Measurements from ENCODE around the gene GMCL1.
"Not testable (repeated sequence)": the region's sequence is repeated elsewhere in the genome, so short reads cannot be mapped to it uniquely, and the experiment has no call there.

GMCL1 gene, protein sequence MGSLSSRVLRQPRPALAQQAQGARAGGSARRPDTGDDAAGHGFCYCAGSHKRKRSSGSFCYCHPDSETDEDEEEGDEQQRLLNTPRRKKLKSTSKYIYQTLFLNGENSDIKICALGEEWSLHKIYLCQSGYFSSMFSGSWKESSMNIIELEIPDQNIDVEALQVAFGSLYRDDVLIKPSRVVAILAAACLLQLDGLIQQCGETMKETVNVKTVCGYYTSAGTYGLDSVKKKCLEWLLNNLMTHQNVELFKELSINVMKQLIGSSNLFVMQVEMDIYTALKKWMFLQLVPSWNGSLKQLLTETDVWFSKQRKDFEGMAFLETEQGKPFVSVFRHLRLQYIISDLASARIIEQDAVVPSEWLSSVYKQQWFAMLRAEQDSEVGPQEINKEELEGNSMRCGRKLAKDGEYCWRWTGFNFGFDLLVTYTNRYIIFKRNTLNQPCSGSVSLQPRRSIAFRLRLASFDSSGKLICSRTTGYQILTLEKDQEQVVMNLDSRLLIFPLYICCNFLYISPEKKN

DNA sequence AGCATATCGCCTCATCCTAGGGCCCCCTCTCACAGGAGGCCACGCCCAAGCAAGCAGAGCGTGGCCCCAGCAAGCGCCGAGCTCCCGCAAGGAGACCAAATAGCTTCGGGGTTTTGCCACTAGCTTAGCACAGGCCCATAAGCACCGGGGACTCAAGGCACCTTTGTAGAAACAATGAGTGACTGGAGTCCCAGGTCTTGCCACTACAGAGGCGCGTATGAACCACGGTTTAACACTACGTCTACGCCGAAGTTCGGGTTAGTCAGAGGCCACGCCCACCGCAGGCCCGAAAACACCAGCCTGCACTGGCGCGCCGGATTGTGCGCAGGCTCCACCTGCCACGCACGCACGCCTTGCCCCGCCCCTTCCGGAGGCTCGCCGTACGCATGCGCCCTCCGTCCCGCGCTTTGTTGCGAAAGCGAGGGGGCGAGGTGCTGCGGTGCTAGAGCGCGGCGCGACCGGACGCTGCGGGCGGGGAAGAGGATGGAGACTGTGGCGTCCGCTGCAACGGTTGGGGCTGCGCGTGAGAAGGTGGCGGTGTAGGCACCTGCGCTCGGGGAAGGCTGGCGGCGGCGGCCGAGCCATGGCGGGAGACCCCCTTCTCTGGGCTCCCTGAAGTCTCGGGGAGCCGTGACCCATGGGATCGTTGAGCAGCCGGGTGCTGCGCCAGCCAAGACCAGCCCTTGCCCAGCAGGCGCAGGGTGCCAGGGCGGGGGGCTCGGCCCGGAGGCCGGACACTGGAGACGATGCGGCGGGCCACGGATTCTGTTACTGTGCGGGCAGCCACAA lies at the start of gene GMCL1:
GMCL1 (plus strand) TSS at position 405 of the 789 bp plus-strand sequence; CDS start at position 638, 233 bp downstream.
- FAIRE-seq: no peak

DNA sequence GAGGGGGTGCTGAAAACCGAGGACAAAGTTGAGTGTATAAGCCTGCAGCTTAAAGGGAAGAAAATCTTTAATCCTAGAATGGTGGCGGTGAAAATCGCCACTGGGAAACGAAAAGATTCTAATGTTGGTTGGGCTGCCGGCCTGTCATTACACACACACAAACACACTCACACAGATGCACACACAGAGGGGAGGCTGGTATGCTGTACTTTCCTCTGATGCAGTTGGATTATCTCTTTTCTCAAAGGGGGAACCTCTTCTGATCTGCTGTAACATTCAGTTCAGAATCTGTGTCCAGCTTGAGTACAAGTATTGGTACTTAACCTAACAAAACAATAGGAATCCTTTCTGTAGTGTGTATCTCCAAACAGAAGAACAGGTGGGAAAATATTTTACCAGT lies 48.5 kb upstream of the GMCL1 start:
- FAIRE-seq: no peak

DNA sequence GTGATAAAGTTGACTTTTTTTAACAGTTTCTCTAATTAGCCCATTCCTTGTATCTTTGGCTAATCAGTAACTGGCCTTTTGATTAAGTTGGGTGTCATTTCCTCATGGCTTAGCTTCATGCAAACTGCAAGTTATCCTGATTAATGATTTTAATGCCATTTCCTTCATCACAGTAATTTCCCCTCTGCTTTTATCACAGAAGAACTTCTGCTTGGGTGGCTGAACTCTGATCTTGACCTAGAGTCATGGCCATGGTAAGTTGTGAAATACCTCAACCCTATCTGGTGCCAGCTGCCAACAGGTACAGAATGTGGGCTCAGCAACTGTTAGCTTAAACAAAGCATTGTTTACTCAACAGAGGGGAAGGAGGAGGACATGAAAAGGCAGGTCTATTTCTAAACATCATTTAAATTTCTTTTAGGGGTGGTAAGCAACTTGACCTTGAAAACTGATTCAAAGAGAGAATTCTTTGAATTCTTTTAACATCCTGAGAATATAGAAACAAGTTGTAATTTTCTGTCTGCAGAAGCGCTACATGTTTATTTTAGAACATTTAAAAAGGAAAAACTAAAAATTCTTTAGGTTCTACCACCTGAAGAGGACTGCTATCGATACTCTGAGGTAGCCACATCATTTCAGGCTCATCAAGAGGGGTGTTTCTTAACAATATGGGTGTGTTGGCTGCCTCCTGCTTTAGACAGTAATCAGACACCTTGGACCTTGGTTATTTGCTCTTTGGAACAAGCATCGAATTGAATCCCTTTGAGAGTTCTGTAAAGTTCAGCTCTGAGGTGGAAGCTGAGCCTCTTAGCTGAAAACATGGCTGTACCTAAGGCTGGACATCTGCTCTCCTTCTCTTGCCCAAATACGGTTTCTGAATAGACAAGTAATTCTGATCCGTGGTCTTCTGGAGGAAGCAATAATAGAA lies 47.9 kb upstream of the GMCL1 start:
- FAIRE-seq: no peak

DNA sequence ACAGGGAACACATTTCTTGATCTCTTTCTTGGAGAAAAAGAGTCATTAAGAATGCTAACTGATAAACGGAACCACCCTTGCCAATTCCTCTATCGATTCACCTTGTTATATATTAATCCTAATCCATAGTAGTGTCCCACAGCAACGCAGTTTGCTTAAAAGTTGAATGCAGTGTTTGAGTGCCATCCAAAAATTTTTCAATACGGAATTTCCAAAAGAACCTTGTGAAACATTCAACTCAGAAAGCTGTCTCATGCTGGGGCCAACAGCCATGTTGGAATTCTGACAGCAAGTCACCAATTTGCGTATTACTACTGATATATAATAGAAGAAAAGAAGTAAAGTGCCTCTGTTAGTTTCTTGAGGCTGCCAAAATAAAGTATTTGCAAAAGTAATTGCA lies 45.2 kb upstream of the GMCL1 start:
- FAIRE-seq: no peak

DNA sequence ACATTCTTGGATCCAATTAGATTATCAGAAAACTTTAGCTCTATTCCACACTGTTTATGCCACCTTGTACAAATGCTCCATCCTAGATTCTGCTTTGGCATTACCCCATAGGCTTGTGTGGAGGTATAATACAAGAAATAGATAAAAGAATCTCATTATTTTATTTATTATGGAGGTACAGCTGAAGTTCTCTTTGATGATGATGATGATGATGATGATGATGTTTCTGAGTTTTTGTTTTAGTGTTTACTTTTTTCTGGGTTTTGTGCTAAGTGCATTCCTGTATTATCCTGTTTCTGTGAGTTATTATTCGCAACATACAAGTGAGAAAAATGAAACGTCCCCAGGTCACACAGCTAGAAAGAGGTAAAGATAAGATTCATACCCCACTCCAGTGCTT lies 44.1 kb upstream of the GMCL1 start:
- FAIRE-seq: no peak

DNA sequence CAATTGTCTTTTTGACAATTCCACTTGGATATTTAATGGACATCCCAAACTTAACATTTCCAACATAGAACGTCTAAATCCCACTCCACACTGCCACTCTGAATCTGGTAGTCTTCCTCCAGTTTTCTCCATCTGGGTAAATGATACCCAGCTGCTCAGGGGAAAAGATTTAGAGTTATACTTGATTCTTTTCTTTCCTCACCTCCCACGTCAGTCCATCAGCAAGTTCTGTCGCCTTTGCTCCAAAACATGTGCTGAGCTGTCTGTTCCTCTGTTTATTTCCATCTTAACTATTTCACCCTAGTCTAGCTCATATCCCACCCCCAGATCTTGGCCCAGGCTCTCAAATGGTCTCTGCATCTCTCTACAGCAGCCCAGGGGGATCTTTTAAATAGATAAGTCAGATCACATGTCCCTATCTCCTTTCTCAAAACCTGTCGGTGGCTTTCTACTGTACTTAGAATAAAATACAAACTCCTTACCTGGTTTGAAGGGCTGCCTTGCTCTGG lies 43.4 kb upstream of the GMCL1 start:
- FAIRE-seq: no peak

DNA sequence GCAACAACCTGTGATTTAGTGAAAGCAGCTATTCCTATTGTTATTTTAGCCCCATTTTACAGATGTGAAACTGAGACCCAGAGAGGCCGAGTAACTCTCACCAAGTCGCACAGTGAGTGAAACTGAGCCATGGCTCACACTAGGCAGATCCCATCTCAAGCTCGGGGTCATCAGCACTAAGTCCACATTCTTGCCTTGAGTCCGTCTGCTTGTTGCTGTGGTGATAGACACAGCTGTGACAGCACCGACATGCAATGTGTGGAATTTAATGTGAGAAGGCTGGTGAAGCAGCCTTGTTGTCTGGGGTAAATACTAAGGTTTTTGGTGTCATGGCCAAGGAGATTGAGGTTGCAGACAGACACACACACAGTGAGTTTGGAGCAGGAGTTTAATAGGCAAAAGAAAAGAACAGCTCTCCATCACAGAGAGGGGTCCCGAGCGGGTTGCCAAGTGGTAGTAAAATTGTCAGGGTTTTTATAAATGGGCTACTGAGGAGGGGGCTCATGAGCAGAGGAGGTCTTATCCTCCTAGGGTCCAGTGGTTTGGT lies 40.2 kb upstream of the GMCL1 start:
- FAIRE-seq: no peak

DNA sequence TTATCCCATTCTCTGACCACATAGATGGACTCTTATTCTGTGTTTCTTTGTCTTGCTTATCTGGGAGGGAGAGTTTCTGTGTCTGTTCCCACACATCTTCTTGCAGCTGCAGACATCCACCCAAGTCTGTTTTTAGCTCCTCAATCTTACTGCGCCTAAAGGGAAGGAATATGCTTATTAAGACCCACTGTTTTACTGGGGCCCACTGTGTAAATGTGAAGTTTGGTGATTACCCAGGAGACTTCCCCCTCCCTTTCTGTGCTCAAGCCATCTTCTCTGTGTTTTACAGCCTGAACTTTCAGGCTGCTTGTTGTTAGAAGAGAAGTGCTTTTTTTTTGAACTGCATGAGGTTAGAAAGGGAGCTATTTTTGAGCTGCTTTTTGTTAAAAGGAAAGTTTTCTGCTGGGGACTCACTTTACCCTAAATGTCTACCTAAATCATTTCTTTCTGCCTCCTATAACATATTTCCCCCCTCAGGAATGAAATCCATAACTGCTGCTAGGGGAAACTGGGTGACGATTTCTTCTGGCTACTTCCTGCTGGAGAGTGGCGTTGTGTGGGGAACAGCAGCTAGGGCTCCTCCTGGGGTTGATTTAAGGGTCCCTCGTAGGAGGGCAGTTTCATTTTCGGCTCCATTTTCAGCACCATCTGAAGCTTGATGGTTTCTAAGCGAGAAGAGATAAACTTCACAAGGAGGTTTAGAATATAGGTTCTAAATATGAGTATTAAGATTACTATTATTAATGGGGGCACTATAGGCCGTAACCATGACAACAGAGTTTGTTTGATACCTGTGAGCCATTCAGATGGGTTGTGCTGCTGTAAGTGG lies 39.5 kb upstream of the GMCL1 start:
- no peak for FAIRE-seq

DNA sequence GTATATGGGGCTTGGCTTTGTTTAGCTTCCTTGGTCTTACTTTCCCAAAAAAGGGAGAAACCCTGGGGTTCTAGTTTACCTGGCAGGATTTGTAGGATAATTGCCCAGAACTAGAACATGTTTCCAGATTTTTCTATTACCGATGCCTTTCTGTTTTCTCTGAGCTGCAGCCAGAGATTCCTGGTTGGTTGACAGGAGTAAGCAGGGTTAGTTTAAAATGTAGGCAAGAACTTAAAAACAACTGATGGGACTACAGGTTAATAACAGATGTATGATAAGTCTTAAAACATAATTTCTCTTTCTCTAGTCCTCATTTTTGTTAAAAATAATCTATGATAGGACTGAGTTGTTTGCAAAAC lies 38.9 kb upstream of the GMCL1 start:
- FAIRE-seq: no peak

DNA sequence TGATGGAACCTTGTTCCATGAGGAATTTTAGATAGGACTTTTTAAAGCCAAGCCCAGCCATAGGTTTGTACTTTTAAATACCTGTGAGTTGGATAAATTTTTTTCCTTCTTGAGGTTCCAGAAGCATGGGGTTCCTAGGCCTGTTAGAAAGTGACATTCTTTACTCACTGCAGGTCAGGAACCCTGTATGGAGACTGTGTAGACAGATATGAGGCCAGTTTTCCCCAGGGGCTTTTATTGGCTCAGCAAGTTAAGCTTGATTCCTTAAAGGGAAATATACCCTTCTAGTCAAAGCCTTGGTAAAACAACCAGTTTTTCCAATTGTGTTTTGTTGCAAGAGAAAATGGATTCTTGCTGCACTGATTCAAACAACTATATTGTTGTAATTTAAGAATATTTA lies 38.4 kb upstream of the GMCL1 start:
- no peak for FAIRE-seq

DNA sequence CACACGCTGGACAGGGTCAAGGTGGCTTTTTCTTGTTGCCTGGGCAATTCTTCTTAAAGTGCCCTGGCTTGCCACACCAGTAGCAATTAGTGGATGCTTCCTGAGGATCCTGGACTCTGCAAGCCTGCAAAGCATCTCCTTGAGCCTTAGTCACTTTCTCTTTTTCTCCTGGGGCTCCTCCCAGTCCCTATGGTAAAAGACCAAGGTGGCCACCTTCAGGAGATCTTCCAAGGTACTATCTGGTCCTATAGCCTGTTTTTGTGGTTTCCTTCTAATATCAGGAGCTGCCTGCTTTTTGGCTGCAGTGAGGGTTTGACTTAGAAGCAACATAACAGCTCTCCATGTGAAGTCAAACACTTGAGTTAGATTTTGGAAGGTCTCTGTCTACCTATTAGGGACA lies 33.3 kb upstream of the GMCL1 start:
- FAIRE-seq: no peak

DNA sequence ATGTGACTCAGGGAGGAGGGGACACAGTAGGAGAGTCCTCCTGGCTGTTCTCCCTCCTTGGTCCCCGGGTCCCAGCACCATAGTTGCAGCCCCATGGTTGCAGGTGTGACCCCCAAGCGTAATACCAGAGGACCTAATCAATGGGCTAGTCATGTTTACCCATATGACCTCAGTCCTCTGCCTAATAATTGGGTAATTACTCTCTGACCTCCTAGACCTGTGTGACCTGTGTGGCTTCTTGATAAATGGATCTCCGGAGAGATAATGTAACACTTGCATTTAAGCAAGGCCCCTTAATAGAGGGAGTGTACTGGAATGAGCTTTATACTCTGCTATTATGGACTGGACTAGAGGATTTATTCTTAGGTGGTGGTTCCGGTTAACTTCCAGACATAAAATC lies 32.2 kb upstream of the GMCL1 start:
- no peak for FAIRE-seq

DNA sequence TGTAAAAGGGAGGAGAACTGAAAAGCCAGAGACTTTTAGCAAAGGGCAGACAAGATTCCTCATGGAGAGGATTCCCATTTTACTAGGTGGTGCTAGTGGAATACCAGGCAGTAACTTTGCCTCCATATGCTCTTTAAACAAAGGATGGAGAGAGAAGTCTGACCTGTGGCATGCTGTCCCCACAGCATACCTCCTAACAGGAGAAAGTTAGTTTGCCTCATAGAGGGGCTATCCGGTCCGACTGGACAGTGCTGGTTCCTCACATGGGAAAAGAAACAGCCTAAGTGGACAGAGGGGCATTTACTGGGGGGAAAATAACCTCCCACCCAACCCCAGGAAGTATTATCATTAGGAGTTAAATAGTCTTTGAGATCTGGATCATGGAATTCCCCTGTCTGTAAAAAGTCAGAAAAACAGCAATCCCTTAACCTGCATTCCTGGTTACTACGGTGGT lies 31.6 kb upstream of the GMCL1 start:
- FAIRE-seq: no peak

DNA sequence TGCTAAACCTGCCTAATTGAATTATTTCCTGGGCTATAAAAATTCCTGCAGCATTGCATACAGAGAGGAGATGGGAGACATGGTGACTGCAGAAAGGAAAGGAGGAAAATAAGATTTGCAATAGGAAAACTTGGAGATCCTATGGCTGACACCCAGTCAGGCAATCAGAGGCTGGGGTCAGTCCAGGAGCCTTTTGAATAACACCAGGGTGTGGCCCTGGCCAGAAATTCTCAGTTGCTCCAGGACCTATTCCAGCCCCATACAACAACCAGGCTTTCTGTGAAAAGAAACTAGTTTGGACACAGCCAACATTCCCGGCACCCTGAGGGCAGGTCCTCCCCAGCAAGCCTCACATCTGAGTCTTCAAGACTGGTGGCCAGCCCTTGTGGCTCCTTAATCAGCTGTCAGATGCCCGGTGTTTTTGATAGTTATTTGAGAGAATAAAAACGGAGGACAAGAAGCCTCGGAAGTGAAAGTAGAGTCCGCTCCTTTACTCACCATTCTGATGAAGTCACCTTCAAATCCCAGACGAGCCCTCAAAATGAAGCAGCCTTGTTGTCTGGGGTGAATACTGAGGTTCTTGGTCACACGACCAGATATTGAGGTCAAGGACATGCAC lies 31.1 kb upstream of the GMCL1 start:
- FAIRE-seq: no peak

DNA sequence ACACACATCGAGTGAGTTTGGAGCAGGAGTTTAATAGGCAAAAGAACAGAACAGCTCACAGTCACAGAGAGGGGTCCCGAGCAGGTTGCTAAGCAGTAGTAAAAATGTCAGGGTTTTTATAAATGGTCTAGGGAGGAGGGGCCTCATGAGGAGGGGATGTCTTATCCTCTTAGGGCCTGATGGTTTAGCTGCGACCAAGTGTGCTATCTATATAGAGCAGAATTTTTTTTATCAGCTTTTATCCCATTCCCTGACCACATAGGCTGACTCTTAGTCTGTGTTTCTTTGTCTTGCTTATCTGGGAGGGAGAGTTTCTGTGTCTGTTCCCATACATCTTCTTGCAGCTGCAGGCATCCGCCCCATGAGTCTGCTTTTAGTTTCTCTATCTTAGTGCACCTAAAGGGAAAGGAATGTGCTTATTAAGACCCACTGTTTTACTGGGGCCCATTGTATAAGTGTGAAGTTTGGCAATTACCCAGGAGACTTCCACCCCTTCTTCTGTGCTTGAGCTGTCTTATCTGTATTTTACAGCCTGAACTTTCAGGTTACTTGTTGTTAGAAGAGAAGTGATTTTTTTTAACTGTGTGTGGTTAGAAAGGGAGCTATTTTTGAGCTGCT lies 30.4 kb upstream of the GMCL1 start:
- FAIRE-seq: no peak

DNA sequence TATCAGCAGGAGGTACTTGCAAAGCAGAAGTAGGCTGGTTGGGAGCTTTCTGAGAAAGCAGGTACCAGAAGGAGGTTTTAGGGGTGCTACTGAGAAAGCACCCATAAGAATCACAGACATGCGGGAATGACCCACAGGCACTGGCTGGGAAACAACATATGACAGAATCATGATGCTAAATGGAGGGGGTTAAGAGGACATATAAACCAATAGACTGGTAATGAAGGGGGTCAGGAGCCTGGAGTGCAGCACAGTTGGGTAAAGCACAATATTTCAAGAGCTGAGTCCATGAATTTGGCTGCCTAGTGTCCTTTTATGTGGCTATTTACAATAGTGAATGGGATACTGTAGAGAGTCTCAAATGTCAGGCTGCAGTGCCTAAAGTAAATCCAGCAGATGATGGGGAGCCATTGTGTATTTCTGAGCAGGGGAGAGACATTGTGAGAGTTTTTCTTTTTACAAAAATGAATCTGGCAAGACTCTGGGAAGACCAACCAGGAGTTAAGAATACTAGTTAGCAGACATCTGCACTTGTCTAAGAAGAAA lies 27.6 kb upstream of the GMCL1 start:
- FAIRE-seq: no peak

DNA sequence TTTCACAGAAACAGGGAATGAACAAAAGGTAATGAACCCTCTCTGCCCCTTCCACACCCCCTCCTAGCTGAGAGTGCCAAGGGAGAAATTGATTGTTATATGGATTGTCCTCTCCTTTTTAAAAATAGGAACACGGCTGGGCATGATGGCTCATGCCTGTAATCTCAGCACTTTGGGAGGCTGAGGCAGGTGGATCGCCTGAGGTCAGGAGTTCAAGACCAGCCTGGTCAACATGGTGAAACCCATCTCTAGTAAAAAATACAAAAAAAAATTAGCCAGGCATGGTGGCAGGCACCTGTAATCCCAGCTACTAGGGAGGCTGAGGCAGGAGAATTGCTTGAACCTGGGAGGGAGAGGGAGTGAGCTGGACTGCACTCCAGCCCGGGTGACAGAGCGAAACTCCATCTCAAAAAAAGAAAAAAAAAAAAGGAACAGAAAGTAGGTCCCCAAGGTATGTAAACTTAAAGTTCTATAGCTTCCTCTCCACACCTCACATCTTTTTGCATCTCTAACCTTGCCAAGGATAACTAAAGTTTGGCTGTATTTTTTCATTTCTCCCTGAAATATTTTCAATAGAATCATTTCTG lies 26.6 kb upstream of the GMCL1 start:
- not testable (repeated sequence) for FAIRE-seq

DNA sequence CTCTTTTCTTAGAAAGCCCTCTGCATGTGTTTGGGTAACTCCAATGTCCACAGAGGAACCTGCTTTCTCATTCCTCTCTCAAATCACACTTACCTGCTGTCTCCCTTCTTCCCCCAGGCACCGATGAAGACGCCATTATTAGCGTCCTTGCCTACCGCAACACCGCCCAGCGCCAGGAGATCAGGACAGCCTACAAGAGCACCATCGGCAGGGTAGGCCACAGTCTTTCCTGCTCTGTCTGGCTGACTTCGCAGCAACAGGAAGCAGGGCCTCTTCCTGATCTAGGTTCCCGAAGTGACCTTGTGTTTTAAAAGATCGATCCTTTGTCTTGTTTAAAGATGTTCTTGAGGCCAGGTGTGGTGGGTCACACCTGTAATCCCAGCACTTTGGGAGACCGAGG lies 25.0 kb upstream of the GMCL1 start:
- FAIRE-seq: no peak

DNA sequence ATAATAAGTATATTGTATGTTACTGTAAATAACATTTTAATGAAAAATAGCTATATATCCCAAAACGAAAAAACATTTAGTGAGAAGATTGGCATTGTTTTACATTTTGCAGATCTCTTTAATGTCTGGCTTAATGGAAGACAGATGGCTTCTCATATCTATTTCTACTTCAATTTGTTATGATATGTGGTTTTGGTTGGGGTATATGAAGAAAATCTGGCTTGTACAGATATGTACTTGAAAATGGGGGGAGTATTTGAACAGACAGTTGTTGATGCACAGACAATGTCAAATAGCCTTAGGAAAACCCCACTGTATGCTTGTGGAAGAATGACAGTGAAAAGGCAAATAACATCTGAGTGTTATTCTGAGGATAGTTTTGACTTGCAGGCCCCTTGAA lies 23.6 kb upstream of the GMCL1 start:
- FAIRE-seq: no peak

All from A204.1 (cell line).